ENCODE data around the gene SAMD4A. TPM values are rescaled to one million over a fixed set of nuclear protein-coding genes. Genes with fewer than 3 reads are reported as not detected.

Gene SAMD4A
- total RNA-seq, 2 donors from 2014 or later, result 1.9 to 8.0 TPM

DNA sequence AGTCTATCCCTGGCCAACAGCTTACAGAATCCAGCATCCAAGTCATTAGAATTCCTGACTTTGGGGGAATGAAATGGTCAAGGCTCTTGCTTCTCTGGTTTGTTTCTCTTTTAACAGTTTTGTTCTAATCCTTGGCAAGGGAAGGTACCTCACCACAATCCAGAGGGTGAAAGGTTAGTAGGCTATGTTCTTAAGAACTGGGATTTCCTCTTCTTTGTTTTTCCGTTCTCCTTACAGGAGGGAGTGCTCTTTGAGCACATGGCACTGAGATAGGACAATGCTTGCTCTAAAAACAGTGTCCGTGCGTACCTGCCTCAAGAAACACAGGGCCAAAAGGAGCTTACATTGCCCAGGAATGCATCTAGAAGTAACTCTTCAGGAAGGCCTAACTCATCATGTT is 179.1 kb downstream of the SAMD4A start:
- Histone ChIP-seq H3K27me3 (ENCODE audit: control insufficient read depth, insufficient read depth, low read length, poor library complexity, severe bottlenecking) (no peaks in the 10 kb centered on the region), H3K4me1 (ENCODE audit: control insufficient read depth, insufficient read depth, low read length) (no peaks in the 10 kb centered on the region), H3K27ac (ENCODE audit: low read depth, low read length) (no peak overlapping the region), H3K4me3 (ENCODE audit: low read length) (no peak overlapping the region), H3K9ac (ENCODE audit: extremely low read depth, low read length, poor library complexity, severe bottlenecking) (no peak overlapping the region), H3K9me3 (ENCODE audit: control insufficient read depth, low read length) (no peaks in the 10 kb centered on the region), H3K36me3 (ENCODE audit: control insufficient read depth, insufficient read depth, low read length) (no peaks in the 10 kb centered on the region)
- Mint-ChIP-seq H3K36me3 (ENCODE audit: low read depth) (no peaks in the 10 kb centered on the region), H3K27ac (no peak overlapping the region), H3K4me1 (peaks cover 2% of the 10 kb centered on the region), H3K27me3 (ENCODE audit: insufficient read depth) (no peaks in the 10 kb centered on the region), H3K9me3 (no peaks in the 10 kb centered on the region), H3K4me3 (no peak overlapping the region)
- TF ChIP-seq, protein P1, sequence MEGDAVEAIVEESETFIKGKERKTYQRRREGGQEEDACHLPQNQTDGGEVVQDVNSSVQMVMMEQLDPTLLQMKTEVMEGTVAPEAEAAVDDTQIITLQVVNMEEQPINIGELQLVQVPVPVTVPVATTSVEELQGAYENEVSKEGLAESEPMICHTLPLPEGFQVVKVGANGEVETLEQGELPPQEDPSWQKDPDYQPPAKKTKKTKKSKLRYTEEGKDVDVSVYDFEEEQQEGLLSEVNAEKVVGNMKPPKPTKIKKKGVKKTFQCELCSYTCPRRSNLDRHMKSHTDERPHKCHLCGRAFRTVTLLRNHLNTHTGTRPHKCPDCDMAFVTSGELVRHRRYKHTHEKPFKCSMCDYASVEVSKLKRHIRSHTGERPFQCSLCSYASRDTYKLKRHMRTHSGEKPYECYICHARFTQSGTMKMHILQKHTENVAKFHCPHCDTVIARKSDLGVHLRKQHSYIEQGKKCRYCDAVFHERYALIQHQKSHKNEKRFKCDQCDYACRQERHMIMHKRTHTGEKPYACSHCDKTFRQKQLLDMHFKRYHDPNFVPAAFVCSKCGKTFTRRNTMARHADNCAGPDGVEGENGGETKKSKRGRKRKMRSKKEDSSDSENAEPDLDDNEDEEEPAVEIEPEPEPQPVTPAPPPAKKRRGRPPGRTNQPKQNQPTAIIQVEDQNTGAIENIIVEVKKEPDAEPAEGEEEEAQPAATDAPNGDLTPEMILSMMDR (conservative IDR thresholded peaks at IDR 0.05), result no peak
- DNase-seq, result no peak
- WGBS, 2 experiments (ENCODE audit: insufficient coverage in 1 of 2, insufficient read length in 1 of 2), result 90 to 96% methylated on average over 2 to 3 of the region's 3 CpGs

DNA sequence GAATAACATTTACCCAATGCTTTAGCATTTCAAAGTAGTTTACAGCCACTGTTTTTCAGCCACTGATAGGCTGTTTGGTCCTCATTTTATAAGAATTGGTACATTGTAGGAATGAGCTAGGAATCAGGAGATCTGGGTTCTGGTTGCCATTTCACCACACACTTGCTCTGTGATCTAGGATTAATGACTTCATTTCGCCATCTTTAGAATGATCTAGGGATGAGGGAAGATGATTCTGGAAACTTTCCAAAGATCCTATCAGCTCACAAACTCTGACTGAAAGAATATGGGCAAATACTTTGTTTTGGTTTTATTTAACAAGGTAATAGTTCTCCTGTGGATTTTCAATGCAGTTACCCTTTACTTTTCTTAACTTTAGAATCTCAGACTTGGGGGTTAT is 180.7 kb downstream of the SAMD4A start:
- no peak for DNase-seq
- 92 to 100% methylated on average over 1 of the region's 1 CpG for WGBS, 2 experiments (ENCODE audit: insufficient coverage in 1 of 2, insufficient read length in 1 of 2)
- Histone ChIP-seq H3K9me3 (ENCODE audit: control insufficient read depth, low read length) (no peaks in the 10 kb centered on the region), H3K9ac (ENCODE audit: extremely low read depth, low read length, poor library complexity, severe bottlenecking) (no peak overlapping the region), H3K4me3 (ENCODE audit: low read length) (no peak overlapping the region), H3K27me3 (ENCODE audit: control insufficient read depth, insufficient read depth, low read length, poor library complexity, severe bottlenecking) (no peaks in the 10 kb centered on the region), H3K36me3 (ENCODE audit: control insufficient read depth, insufficient read depth, low read length) (no peaks in the 10 kb centered on the region), H3K27ac (ENCODE audit: low read depth, low read length) (no peak overlapping the region), H3K4me1 (ENCODE audit: control insufficient read depth, insufficient read depth, low read length) (no peaks in the 10 kb centered on the region)
- Mint-ChIP-seq H3K36me3 (ENCODE audit: low read depth) (no peaks in the 10 kb centered on the region), H3K27me3 (ENCODE audit: insufficient read depth) (no peaks in the 10 kb centered on the region), H3K4me1 (no peaks in the 10 kb centered on the region), H3K27ac (no peak overlapping the region), H3K9me3 (no peaks in the 10 kb centered on the region), H3K4me3 (no peak overlapping the region)
- TF ChIP-seq, protein P1 (conservative IDR thresholded peaks at IDR 0.05), result no peak

DNA sequence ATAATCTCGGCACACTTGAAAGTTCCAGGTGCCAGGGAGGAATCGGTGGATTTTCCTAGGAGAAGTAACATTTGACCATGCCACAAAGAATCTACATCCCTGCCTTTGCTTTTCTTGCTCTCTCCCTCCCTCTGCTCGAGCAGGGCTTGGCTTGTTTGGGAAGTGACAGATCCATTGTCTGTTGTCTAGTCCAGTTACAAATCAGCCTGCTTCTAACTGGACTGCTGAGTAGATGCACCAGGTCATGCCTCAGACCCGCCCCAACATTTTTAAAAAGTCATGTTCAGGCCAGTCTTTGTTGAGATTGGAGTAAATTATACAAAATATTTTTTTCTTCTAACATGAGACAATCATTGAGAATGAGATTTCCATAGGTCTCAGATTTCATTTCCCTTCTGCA is 182.3 kb downstream of the SAMD4A start:
- no peak for DNase-seq
- Histone ChIP-seq H3K27ac (ENCODE audit: low read depth, low read length) (no peak overlapping the region), H3K4me3 (ENCODE audit: low read length) (no peak overlapping the region), H3K36me3 (ENCODE audit: control insufficient read depth, insufficient read depth, low read length) (no peaks in the 10 kb centered on the region), H3K9me3 (ENCODE audit: control insufficient read depth, low read length) (no peaks in the 10 kb centered on the region), H3K27me3 (ENCODE audit: control insufficient read depth, insufficient read depth, low read length, poor library complexity, severe bottlenecking) (no peaks in the 10 kb centered on the region), H3K9ac (ENCODE audit: extremely low read depth, low read length, poor library complexity, severe bottlenecking) (no peak overlapping the region), H3K4me1 (ENCODE audit: control insufficient read depth, insufficient read depth, low read length) (no peaks in the 10 kb centered on the region)
- H3K27me3 Mint-ChIP-seq (ENCODE audit: insufficient read depth), result no peaks in the 10 kb centered on the region
- WGBS, 2 experiments (ENCODE audit: insufficient coverage in 1 of 2, insufficient read length in 1 of 2), result 92 to 100% methylated on average over 2 to 4 of the region's 4 CpGs
- H3K4me1 Mint-ChIP-seq, result no peaks in the 10 kb centered on the region
- TF ChIP-seq, protein P1 (conservative IDR thresholded peaks at IDR 0.05), result no peak
- no peaks in the 10 kb centered on the region for H3K36me3 Mint-ChIP-seq (ENCODE audit: low read depth)
- no peaks in the 10 kb centered on the region for H3K9me3 Mint-ChIP-seq
- no peak overlapping the region for H3K27ac Mint-ChIP-seq
- no peak overlapping the region for H3K4me3 Mint-ChIP-seq
